Esophagus squamous epithelium (tissue), 4 donors: ENCODE results near the gene MADCAM1.

Experiments
- POLR2A ChIP-seq, 4 donors: fragments of 450-650 bp; IDR thresholded peaks; one replicate each; pipeline ENCODE4 v1.6.1; 2017; ENCODE audit warnings: antibody characterized with exemption in 4 of 4, mild to moderate bottlenecking in 4 of 4, moderate library complexity in 3 of 4
- TF ChIP-seq, protein P1 (sequence below), 6 experiments: fragments of 450-650 bp in 4 of 6; fragments of 200-600 bp in 2 of 6; sonication (generic) in 2 of 6; IDR thresholded peaks; one replicate each; pipeline ENCODE4 v1.5.1; 2016 to 2019; ENCODE audit warnings: antibody characterized with exemption in 6 of 6, mild to moderate bottlenecking in 4 of 6, moderate library complexity in 4 of 6

DNA sequence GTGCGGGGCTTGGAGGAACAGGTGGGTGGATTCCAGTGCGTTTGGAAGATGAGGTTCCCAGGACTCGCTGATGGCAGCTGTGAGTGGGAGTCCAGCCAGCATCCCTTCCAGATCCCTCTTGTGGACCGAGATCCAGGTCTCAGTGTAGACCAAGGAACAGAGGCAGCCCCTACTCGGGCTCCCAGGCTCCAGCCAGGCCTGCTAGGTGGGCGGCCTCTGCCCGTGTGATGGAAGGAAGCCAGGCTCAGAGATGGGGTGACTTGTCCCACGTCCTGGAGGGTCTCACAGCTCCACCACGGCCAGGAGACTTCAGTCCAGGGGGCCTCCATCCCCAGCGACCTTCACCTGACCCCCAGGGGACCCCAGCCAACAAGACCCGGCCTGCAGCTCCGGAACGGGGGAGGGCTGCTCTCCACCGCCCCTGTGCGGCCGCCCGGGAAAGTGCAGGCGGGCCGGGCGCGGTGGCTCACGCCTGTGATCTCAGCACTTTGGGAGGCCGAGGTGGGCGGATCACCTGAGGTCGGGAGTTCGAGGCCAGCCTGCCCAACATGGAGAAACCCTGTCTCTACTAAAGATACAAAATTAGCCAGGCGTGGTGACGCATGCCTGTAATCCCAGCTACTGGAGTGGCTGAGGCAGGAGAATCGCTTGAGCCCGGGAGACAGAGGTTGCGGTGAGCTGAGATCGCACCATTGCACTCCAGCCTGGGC lies 729 bp upstream of the MADCAM1 start:
- TF ChIP-seq, protein P1, sequence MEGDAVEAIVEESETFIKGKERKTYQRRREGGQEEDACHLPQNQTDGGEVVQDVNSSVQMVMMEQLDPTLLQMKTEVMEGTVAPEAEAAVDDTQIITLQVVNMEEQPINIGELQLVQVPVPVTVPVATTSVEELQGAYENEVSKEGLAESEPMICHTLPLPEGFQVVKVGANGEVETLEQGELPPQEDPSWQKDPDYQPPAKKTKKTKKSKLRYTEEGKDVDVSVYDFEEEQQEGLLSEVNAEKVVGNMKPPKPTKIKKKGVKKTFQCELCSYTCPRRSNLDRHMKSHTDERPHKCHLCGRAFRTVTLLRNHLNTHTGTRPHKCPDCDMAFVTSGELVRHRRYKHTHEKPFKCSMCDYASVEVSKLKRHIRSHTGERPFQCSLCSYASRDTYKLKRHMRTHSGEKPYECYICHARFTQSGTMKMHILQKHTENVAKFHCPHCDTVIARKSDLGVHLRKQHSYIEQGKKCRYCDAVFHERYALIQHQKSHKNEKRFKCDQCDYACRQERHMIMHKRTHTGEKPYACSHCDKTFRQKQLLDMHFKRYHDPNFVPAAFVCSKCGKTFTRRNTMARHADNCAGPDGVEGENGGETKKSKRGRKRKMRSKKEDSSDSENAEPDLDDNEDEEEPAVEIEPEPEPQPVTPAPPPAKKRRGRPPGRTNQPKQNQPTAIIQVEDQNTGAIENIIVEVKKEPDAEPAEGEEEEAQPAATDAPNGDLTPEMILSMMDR (IDR thresholded peaks at IDR 0.05), result peak; percentile 30 to 83 (median 58)
- TF ChIP-seq POLR2A (IDR thresholded peaks at IDR 0.05), result no peak
